Pancreas (tissue), 10 donors: ENCODE measurements around the gene IGBP1. TPM values are rescaled to one million over a fixed set of nuclear protein-coding genes. Genes with fewer than 3 reads are reported as not detected.

ENCODE experiments used
- ATAC-seq, 4 donors: fragments of 200-7000 bp; cut with Tn5 transposase; one replicate each; pipeline versions ENCODE4 v1.8.0 to v1.9.1; 2020; ENCODE audit warnings: mild to moderate bottlenecking in 4 of 4, moderate library complexity in 4 of 4
- DNase-seq, 6 donors: peaks; one replicate each; pipeline ENCODE4 v3.0.0-alpha.2; 2020
- FAIRE-seq: peaks from 2 replicates; lab custom pipeline; 2012; peaks lifted over from hg19 to GRCh38; lab: Jason Lieb, UNC
- H3K27ac ChIP-seq, 4 donors: fragments of 200-600 bp; sonication (generic); 1 replicate in 3 of 4; 2 replicates in 1 of 4; pipeline versions ENCODE4 v1.5.0 to v1.8.0; 2020
- H3K27me3 ChIP-seq, 4 donors: fragments of 200-600 bp; one replicate each; pipeline ENCODE4 v1.8.0; 2021
- H3K36me3 ChIP-seq, 3 donors: fragments of 200-600 bp; sonication (generic) in 1 of 3; one replicate each; pipeline versions ENCODE4 v1.5.0 to v1.8.0; 2020 to 2021
- H3K4me1 ChIP-seq, 3 donors: fragments of 200-600 bp; one replicate each; pipeline ENCODE4 v1.8.0; 2021
- H3K4me3 ChIP-seq, 4 donors: fragments of 200-600 bp; sonication (generic) in 2 of 4; one replicate each; pipeline versions ENCODE4 v1.5.0 to v1.8.0; 2020 to 2021
- H3K9me3 ChIP-seq, 4 donors: fragments of 200-600 bp; one replicate each; pipeline ENCODE4 v1.8.0; 2021
- WGBS, 2 donors: extraction: QIAGEN DNeasy Blood & Tissue Kit; methylation state at CpG; one replicate each; pipeline ENCODE4 v1.1.7; 2013; 5-methylcytosine and 5-hydroxymethylcytosine counted together
- intact Hi-C, 3 donors: fragments of 100-400 bp; cut with DNase I; formaldehyde crosslinking; loops; one replicate each; pipeline versions ENCODE4 v1.11.1 to v1.14.2; 2022
- polyA plus RNA-seq, 2 donors: library from polyadenylated mRNA; stranded (reverse); fragments of 200-250 nt; gene quantifications; one replicate each; pipeline ENCODE4 v1.2.3, GENCODE V29; 2013
- total RNA-seq, 6 donors: library from RNA; stranded (reverse); fragmentation: NEBNext Ultra II Directional in 4 of 6; extraction: Animal tissue kit (Norgen Biotek cat#: 25700) in 4 of 6; gene quantifications; one replicate each; pipeline versions ENCODE4 v1.2.1 to v1.2.4, GENCODE V29; 2021 to 2023
- TF ChIP-seq, protein P1 (sequence below), 4 donors: fragments of 200-600 bp; sonication (generic) in 3 of 4; IDR thresholded peaks; one replicate each; pipeline versions ENCODE4 v1.5.0 to v1.8.0; 2021; ENCODE audit warnings: antibody characterized with exemption in 4 of 4
- donor health status: healthy with polysubstance abuse.
- donor health status: DM: no; HTN: no; CAD: no; lungs with moderate emphysema.
- donor health status: DM: no; HTN: no; CAD: no.
- donor health status: control.
- donor health status: control.
- donor health status: Bipolar disorder and iron deficiency.
- donor health status: DM: yes; HTN: yes; CAD: no.
- donor health status: DM: no; HTN: no; CAD: no.
- donor health status: DM: no; HTN: no; CAD: no.
- donor health status: DM: yes; HTN: yes; CAD: no.

The IGBP1 gene
- total and polyA plus RNA-seq, 8 donors, result 42.5 to 68.8 (median 46.4) TPM

DNA sequence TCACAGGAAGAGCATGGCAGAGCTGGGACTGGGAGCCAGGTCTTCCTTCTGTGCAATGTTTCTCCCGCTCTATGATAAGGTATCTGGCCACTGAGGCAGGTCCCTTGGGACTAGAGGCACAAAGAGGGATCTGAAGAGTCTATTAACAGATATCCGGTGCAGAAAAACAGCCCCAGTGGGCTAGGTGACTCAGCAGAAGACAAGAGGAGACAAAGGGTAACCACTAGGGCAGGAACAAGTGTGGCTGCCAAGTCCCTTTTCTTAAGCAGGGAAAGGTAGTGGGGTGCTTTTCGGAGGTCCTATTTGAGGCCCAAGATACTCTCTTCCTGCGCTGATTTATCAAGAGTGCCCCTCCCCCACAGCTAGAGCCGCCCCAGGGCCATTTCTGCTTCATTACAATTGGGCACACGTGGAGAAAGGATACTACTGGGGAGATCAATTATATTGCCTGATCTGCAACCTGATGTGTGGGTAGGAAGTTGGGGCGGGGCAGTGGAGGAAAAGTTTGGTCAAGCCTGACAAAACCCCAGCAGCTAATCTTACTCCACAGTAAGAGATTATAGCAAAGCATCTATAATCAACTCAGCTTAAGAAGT, 43.8 kb downstream of the IGBP1 start, which contains the start of gene DGAT2L6:
TSS of gene DGAT2L6 (plus strand) at position 546 of the 596 bp plus-strand sequence. CDS start 100 bp downstream, outside the sequence.
- Histone ChIP-seq H3K9me3 (no peaks in the 10 kb centered on the region), H3K4me1 (no peaks in the 10 kb centered on the region), H3K4me3 (no peak within 1 kb of the TSS), H3K36me3 (no peaks in the 10 kb centered on the region), H3K27ac (no peak within 1 kb of the TSS), H3K27me3 (peaks cover 0 to 9% (median 0%) of the 10 kb centered on the region in 4 donors)
- TF ChIP-seq, protein P1, sequence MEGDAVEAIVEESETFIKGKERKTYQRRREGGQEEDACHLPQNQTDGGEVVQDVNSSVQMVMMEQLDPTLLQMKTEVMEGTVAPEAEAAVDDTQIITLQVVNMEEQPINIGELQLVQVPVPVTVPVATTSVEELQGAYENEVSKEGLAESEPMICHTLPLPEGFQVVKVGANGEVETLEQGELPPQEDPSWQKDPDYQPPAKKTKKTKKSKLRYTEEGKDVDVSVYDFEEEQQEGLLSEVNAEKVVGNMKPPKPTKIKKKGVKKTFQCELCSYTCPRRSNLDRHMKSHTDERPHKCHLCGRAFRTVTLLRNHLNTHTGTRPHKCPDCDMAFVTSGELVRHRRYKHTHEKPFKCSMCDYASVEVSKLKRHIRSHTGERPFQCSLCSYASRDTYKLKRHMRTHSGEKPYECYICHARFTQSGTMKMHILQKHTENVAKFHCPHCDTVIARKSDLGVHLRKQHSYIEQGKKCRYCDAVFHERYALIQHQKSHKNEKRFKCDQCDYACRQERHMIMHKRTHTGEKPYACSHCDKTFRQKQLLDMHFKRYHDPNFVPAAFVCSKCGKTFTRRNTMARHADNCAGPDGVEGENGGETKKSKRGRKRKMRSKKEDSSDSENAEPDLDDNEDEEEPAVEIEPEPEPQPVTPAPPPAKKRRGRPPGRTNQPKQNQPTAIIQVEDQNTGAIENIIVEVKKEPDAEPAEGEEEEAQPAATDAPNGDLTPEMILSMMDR (IDR thresholded peaks at IDR 0.05), result no peak
- FAIRE-seq, result no peak
- intact Hi-C loops, result no loop called here
- WGBS, 2 donors, result 55 to 65% methylated on average over 7 of the region's 7 CpGs
- ATAC-seq, result no peak
- DNase-seq, result no peak

DNA sequence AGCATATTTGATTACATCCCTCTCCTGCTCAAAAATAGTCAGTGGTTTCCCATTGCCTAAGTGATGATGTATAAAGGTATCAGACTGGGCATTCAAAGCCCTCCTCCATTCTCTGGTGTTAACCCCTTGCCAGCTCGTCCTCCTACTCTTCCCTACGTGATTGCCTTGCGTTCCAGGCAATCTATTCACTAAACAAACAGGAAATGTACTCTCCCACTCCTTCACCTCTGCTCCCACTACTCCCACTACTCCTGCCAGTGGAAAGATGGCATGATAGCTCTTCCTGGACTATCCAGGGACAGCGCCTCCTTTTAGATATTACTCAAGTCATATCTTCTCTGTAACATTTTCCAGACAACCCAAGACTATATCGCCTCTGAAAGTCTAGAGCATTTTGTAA, 49.8 kb downstream of the IGBP1 start:
- FAIRE-seq, result no peak
- 64 to 65% methylated on average over 5 of the region's 5 CpGs for WGBS, 2 donors

DNA sequence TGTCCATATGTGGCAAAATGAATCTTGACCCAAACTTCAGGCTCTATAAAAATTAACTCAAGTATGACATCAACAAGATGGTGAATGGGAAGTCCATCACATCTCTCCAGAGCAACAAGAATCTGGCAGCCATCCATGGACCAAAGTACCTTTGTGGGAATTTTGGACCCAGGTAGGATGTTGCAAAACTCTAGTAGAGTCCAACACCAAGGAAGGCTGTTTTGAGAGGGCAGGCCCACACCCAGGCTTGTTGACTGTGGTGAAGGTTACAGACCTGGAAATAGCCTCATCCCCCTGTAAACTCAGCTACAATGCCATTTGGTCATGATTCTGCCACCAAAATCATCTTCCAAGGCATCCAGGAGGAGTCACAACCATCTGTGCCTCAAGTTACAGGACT, 57.0 kb downstream of the IGBP1 start:
- Histone ChIP-seq H3K27me3 (peaks cover 0 to 13% (median 2%) of the 10 kb centered on the region in 4 donors), H3K36me3 (no peaks in the 10 kb centered on the region), H3K4me3 (no peak overlapping the region), H3K4me1 (no peaks in the 10 kb centered on the region), H3K27ac (no peak overlapping the region), H3K9me3 (no peaks in the 10 kb centered on the region)
- FAIRE-seq (no peak), ATAC-seq (no peak), DNase-seq (no peak)
- TF ChIP-seq, protein P1 (IDR thresholded peaks at IDR 0.05), result no peak
- intact Hi-C loops, result no loop called here

More for the DNA sequence above, 49.8 kb downstream of the IGBP1 start:
- Histone ChIP-seq H3K9me3 (no peaks in the 10 kb centered on the region), H3K27me3 (peaks cover 0 to 20% (median 3%) of the 10 kb centered on the region in 4 donors), H3K4me3 (no peak overlapping the region), H3K4me1 (no peaks in the 10 kb centered on the region), H3K27ac (no peak overlapping the region), H3K36me3 (no peaks in the 10 kb centered on the region)
- intact Hi-C loops, result no loop called here
- TF ChIP-seq, protein P1 (IDR thresholded peaks at IDR 0.05), result no peak
- ATAC-seq, result no peak
- DNase-seq, result no peak

DNA sequence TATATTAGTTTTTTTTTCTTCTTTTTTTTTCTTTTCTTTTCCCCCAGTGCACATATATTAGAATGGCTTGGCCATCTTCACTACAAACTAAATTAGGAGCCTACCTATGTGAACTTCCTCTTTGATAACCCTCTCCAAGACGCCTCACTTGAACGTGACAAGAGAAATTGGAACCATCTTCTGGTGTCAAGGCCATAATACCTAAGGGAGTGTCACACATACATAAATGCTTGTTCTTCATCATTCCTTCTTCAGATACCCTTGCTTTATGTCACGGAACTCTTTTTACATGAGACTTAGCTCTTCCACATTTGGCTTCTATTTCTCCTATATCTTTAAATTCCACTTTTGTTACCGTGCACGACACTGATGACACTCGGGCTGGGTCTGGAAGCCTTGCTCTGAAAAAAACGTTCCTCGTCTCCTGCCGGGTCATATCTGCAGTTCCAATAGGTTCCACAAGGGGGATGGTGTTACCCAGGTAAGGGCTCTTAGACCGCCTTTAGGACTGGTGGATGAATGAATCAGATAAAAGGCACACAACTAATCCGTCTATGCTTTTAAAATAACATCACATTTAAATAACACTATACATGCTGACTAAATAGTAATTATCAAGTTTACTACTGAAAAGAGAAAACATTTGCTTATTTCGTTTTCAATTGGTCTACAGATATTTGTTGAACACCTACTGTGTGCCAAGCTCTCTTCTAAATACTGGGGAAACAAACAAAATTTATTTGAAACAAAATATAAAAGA, 63.9 kb downstream of the IGBP1 start:
- FAIRE-seq (peak; percentile 93), DNase-seq (peak in 3 of 6 donors; percentile 13 to 58 (median 25)), ATAC-seq (peak in 3 of 4 donors; percentile 77 to 85 (median 80))
- peaks cover 0 to 6% (median 0%) of the 10 kb centered on the region in 4 donors for H3K27me3 ChIP-seq
- 8 to 9% methylated on average over 12 of the region's 12 CpGs for WGBS, 2 donors
- TF ChIP-seq, protein P1 (IDR thresholded peaks at IDR 0.05), result peak; percentile 29 to 49 (median 42)
- H3K36me3 ChIP-seq, result no peaks in the 10 kb centered on the region
- no peaks in the 10 kb centered on the region for H3K4me1 ChIP-seq
- H3K9me3 ChIP-seq, result no peaks in the 10 kb centered on the region
- intact Hi-C loops, result no loop called here
- no peak overlapping the region for H3K4me3 ChIP-seq
- H3K27ac ChIP-seq, result no peak overlapping the region
